ENCODE measurements around the gene NCBP3.

- no peak for TF ChIP-seq POLR2A (IDR thresholded peaks at IDR 0.05)
- TF ChIP-seq, protein P1, sequence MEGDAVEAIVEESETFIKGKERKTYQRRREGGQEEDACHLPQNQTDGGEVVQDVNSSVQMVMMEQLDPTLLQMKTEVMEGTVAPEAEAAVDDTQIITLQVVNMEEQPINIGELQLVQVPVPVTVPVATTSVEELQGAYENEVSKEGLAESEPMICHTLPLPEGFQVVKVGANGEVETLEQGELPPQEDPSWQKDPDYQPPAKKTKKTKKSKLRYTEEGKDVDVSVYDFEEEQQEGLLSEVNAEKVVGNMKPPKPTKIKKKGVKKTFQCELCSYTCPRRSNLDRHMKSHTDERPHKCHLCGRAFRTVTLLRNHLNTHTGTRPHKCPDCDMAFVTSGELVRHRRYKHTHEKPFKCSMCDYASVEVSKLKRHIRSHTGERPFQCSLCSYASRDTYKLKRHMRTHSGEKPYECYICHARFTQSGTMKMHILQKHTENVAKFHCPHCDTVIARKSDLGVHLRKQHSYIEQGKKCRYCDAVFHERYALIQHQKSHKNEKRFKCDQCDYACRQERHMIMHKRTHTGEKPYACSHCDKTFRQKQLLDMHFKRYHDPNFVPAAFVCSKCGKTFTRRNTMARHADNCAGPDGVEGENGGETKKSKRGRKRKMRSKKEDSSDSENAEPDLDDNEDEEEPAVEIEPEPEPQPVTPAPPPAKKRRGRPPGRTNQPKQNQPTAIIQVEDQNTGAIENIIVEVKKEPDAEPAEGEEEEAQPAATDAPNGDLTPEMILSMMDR (IDR thresholded peaks at IDR 0.05): no peak
Observed at GRCh38 chr17:3848229-3848835, 2.3 kb upstream of the NCBP3 start.

Data from body of pancreas (tissue), 4 donors.